Measurements from ENCODE around the gene CDH23.

- TF ChIP-seq EZH2phosphoT487 (IDR thresholded peaks at IDR 0.05; ENCODE audit: insufficient read depth, low read depth), result no peak
- no peak for TF ChIP-seq EZH2 (IDR thresholded peaks at IDR 0.05; ENCODE audit: insufficient read depth, poor library complexity, severe bottlenecking)
Observed at GRCh38 chr10:71715860-71716259, 319.1 kb downstream of the CDH23 start.

All from GM23248 (cell line).